Trophoblast cell (in vitro differentiated cells and primary cell): ENCODE results near the gene TDG.

Experiments used
- DNase-seq, 2 donors: peaks; one replicate each; pipeline ENCODE4 v3.0.0-alpha.2; 2016
- H2AFZ ChIP-seq: 2 replicates; pipeline ENCODE4 v1.6.1; 2013; ENCODE audit warnings: low read length, moderate library complexity, mild to moderate bottlenecking; ENCODE audit not compliant: insufficient read depth, poor library complexity
- H2AK5ac ChIP-seq: 2 replicates; pipeline ENCODE4 v1.6.1; 2013; ENCODE audit warnings: mild to moderate bottlenecking, low read length
- H2BK120ac ChIP-seq: 2 replicates; pipeline ENCODE4 v1.6.1; 2013; ENCODE audit warnings: low read length, mild to moderate bottlenecking, moderate library complexity; ENCODE audit not compliant: insufficient read depth, poor library complexity
- H2BK12ac ChIP-seq: 2 replicates; pipeline ENCODE4 v1.6.1; 2013; ENCODE audit warnings: mild to moderate bottlenecking, low read length, moderate library complexity
- H2BK5ac ChIP-seq: 2 replicates; pipeline ENCODE4 v1.6.1; 2013; ENCODE audit warnings: low read length, low read depth, moderate library complexity, mild to moderate bottlenecking; ENCODE audit not compliant: poor library complexity
- H3K14ac ChIP-seq: 2 replicates; pipeline ENCODE4 v1.6.1; 2013; ENCODE audit warnings: mild to moderate bottlenecking, low read length
- H3K18ac ChIP-seq: 2 replicates; pipeline ENCODE4 v1.6.1; 2013; ENCODE audit warnings: mild to moderate bottlenecking, low read length
- H3K23ac ChIP-seq: 2 replicates; pipeline ENCODE4 v1.6.1; 2013; ENCODE audit warnings: low read length
- H3K27ac ChIP-seq: 2 replicates; pipeline ENCODE4 v1.5.1; 2013; ENCODE audit warnings: low read depth, mild to moderate bottlenecking, inconsistent platforms, low read length, moderate library complexity
- H3K27me3 ChIP-seq: 2 replicates; pipeline ENCODE4 v1.6.1; 2013; ENCODE audit warnings: inconsistent platforms, mild to moderate bottlenecking, low read length, moderate library complexity; ENCODE audit not compliant: insufficient read depth
- H3K36me3 ChIP-seq, 2 experiments: 1 replicate in 1 of 2; 2 replicates in 1 of 2; pipeline ENCODE4 v1.6.1; 2013; ENCODE audit warnings: low read length in 2 of 2, mild to moderate bottlenecking in 2 of 2, moderate library complexity in 1 of 2; ENCODE audit not compliant: insufficient read depth in 2 of 2, control insufficient read depth in 1 of 2
- H3K4ac ChIP-seq: 2 replicates; pipeline ENCODE4 v1.6.1; 2013; ENCODE audit warnings: low read depth, mild to moderate bottlenecking, low read length, moderate library complexity
- H3K4me1 ChIP-seq, 2 experiments: 1 replicate in 1 of 2; 2 replicates in 1 of 2; pipeline ENCODE4 v1.6.1; 2013; ENCODE audit warnings: low read length in 2 of 2, mild to moderate bottlenecking in 2 of 2, moderate library complexity in 1 of 2; ENCODE audit not compliant: insufficient read depth in 2 of 2, control insufficient read depth in 1 of 2
- H3K4me2 ChIP-seq: 2 replicates; pipeline ENCODE4 v1.6.1; 2013; ENCODE audit warnings: inconsistent platforms, mild to moderate bottlenecking, low read length, moderate library complexity
- H3K4me3 ChIP-seq: 2 replicates; pipeline ENCODE4 v1.5.1; 2013; ENCODE audit warnings: mild to moderate bottlenecking, low read depth, low read length, inconsistent platforms
- H3K79me1 ChIP-seq: one replicate; pipeline ENCODE4 v1.6.1; 2013; ENCODE audit warnings: low read length
- H3K79me2 ChIP-seq: 2 replicates; pipeline ENCODE4 v1.6.1; 2013; ENCODE audit warnings: low read length, mild to moderate bottlenecking; ENCODE audit not compliant: control insufficient read depth, insufficient read depth, poor library complexity
- H3K9ac ChIP-seq: 2 replicates; pipeline ENCODE4 v1.6.1; 2013; ENCODE audit warnings: mild to moderate bottlenecking, low read length
- H3K9me3 ChIP-seq: 2 replicates; pipeline ENCODE4 v1.6.1; 2013; ENCODE audit warnings: low read depth, mild to moderate bottlenecking, control low read depth, inconsistent platforms, low read length; ENCODE audit not compliant: insufficient read depth
- H4K12ac ChIP-seq: 2 replicates; pipeline ENCODE4 v1.6.1; 2013; ENCODE audit warnings: low read depth, mild to moderate bottlenecking, low read length, moderate library complexity
- H4K8ac ChIP-seq: 2 replicates; pipeline ENCODE4 v1.6.1; 2013; ENCODE audit warnings: low read depth, mild to moderate bottlenecking, low read length, moderate library complexity
- H4K91ac ChIP-seq: one replicate; pipeline ENCODE4 v1.6.1; 2013; ENCODE audit warnings: low read depth, mild to moderate bottlenecking, low read length, moderate library complexity
- WGBS: extraction: QIAGEN DNeasy Blood & Tissue Kit; methylation state at CpG from one replicate; pipeline ENCODE4 v1.1.7; 2013; ENCODE audit warnings: missing lambda C conversion rate; ENCODE audit not compliant: insufficient read length, insufficient coverage; ENCODE audit errors: extremely low coverage; 5-methylcytosine and 5-hydroxymethylcytosine counted together

TDG gene

DNA sequence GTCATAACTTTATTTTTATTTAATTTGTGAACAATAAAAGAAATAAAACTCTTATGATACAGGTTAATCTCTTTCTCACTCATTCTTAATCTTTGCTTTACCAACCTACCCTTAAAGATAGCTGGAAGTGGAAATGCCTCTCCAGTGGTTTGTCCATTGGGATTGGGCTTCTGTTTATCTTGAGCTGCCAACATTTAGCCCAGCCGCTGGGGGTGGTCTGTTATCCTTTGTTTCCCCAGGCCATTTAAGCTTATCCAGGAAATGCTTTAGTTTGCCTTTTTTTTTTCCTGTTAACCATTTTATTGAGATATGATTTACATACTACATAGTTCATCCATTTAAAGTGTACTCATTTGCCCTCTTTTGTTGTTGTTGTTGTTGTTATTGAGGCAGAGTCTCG, 8.2 kb downstream of the TDG start:
- no peak overlapping the region for H3K9ac ChIP-seq

DNA sequence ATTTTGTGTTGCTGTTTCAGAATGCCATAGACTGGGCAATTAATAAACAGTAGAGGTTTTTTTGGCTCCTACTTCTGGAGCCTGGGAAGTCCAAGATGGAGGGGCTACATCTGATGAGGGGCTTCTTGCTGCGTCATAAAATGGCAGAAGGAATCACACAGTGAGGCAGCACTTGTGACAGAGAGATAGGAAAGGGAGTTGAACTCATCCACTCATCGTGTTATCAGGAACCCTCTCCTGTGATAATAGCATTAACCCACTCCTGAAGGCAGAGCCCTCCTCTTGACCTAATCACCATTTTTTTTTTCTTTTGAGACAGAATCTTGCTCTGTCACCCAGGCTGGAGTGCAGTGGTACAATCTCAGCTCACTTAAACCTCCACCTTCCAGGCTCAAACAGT, 9.7 kb downstream of the TDG start:
- Histone ChIP-seq H3K79me2 (no peaks in the 10 kb centered on the region), H3K4ac (no peak overlapping the region), H3K27me3 (no peaks in the 10 kb centered on the region), H3K14ac (no peak overlapping the region), H3K4me1 (peaks cover 3 to 6% of the 10 kb centered on the region in 2 experiments), H2AFZ (no peak overlapping the region), H4K91ac (no peak overlapping the region), H3K4me2 (no peak overlapping the region), H3K23ac (no peak overlapping the region), H4K12ac (no peak overlapping the region), H3K9ac (no peak overlapping the region), H3K4me3 (no peak overlapping the region), H3K18ac (no peak overlapping the region), H3K79me1 (no peaks in the 10 kb centered on the region), H3K36me3 (peaks cover 11 to 24% of the 10 kb centered on the region in 2 experiments), H2BK120ac (no peak overlapping the region), H3K27ac (no peak overlapping the region), H3K9me3 (no peaks in the 10 kb centered on the region), H2BK12ac (no peak overlapping the region), H2BK5ac (no peak overlapping the region), H2AK5ac (no peak overlapping the region), H4K8ac (no peak overlapping the region)
- no peak for DNase-seq
- WGBS = no CpG with 5 or more reads among the region's 2 CpGs

More for the DNA sequence above, 8.2 kb downstream of the TDG start:
- peaks cover 3 to 6% of the 10 kb centered on the region in 2 experiments for H3K4me1 ChIP-seq
- DNase-seq = no peak
- H3K4me3 ChIP-seq = peak overlapping the region; percentile 15
- H4K8ac ChIP-seq = no peak overlapping the region
- peaks cover 4% of the 10 kb centered on the region for H3K79me2 ChIP-seq
- H2BK5ac ChIP-seq = no peak overlapping the region
- no peaks in the 10 kb centered on the region for H3K79me1 ChIP-seq
- no peak overlapping the region for H3K23ac ChIP-seq
- no CpG with 5 or more reads among the region's 2 CpGs for WGBS
- no peak overlapping the region for H4K91ac ChIP-seq
- no peaks in the 10 kb centered on the region for H3K9me3 ChIP-seq
- H3K27me3 ChIP-seq = no peaks in the 10 kb centered on the region
- H3K36me3 ChIP-seq = peaks cover 10 to 22% of the 10 kb centered on the region in 2 experiments
- H3K27ac ChIP-seq = no peak overlapping the region
- H3K4me2 ChIP-seq = no peak overlapping the region
- H2BK12ac ChIP-seq = no peak overlapping the region
- H3K4ac ChIP-seq = peak overlapping the region; percentile 47
- H3K14ac ChIP-seq = no peak overlapping the region
- H2AFZ ChIP-seq = no peak overlapping the region
- H3K18ac ChIP-seq = no peak overlapping the region
- no peak overlapping the region for H2AK5ac ChIP-seq
- H2BK120ac ChIP-seq = no peak overlapping the region
- no peak overlapping the region for H4K12ac ChIP-seq

DNA sequence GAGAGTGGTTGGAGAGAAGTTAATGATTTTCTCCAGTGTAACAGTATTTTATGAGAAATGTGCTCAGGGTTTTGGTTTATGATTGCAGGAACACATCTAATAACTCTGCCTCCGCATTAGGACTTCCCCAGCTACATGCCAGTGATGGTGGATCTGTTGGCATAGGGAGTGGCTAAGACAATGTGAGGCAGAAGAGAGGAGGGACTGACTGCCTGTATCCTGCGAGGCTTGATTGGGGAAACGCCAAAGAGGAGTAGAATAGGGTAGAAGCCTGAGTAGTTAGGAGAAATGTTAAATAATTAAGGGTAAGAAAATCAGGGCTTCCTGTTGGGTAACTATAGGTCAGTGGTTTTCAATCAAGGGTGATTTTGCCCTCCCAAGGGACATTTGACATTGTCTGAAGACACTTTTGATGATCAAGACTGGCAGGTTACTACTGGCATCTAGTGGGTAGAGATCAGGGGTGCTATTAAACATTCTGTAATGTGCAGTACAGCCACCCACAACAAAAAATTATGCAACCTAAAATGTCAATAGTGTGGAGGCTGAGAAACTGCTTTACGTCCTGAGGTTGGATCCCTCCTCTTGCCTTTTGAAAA, 12.8 kb downstream of the TDG start:
- Histone ChIP-seq H3K79me1 (no peaks in the 10 kb centered on the region), H3K4me1 (peaks cover 3% of the 10 kb centered on the region in 2 experiments), H3K27ac (no peak overlapping the region), H3K4ac (no peak overlapping the region), H3K36me3 (peaks cover 21 to 33% of the 10 kb centered on the region in 2 experiments), H3K4me2 (no peak overlapping the region), H3K23ac (no peak overlapping the region), H4K91ac (no peak overlapping the region), H3K4me3 (no peak overlapping the region), H3K9me3 (no peaks in the 10 kb centered on the region), H3K27me3 (no peaks in the 10 kb centered on the region), H2BK120ac (no peak overlapping the region), H2AFZ (no peak overlapping the region), H4K8ac (no peak overlapping the region), H3K18ac (no peak overlapping the region), H3K79me2 (no peaks in the 10 kb centered on the region), H2AK5ac (no peak overlapping the region), H2BK12ac (no peak overlapping the region), H3K9ac (no peak overlapping the region), H2BK5ac (no peak overlapping the region), H3K14ac (no peak overlapping the region), H4K12ac (no peak overlapping the region)
- WGBS = no CpG with 5 or more reads among the region's 4 CpGs
- DNase-seq = no peak

DNA sequence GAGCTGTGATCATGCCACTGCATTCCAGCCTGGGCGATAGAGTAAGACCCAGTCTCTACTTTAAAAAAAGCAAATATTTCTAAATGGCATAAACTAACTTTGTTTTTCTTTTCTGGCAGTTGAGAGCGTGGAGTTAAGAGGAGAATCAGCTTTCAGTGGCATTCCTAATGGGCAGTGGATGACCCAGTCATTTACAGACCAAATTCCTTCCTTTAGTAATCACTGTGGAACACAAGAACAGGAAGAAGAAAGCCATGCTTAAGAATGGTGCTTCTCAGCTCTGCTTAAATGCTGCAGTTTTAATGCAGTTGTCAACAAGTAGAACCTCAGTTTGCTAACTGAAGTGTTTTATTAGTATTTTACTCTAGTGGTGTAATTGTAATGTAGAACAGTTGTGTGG, 21.2 kb downstream of the TDG start:
- no peak overlapping the region for H3K4me2 ChIP-seq
- no peak overlapping the region for H2AFZ ChIP-seq
- H3K4me3 ChIP-seq = no peak overlapping the region
- H3K36me3 ChIP-seq = peaks cover 18 to 21% of the 10 kb centered on the region in 2 experiments
- no peak overlapping the region for H2BK5ac ChIP-seq
- no peak overlapping the region for H4K91ac ChIP-seq
- no peak for DNase-seq
- H3K4me1 ChIP-seq = peaks cover 0 to 2% of the 10 kb centered on the region in 2 experiments
- no peak overlapping the region for H2BK12ac ChIP-seq
- H4K12ac ChIP-seq = no peak overlapping the region
- H3K79me1 ChIP-seq = no peaks in the 10 kb centered on the region
- H3K18ac ChIP-seq = no peak overlapping the region
- no peaks in the 10 kb centered on the region for H3K9me3 ChIP-seq
- H4K8ac ChIP-seq = no peak overlapping the region
- H3K27ac ChIP-seq = no peak overlapping the region
- H3K4ac ChIP-seq = no peak overlapping the region
- no peaks in the 10 kb centered on the region for H3K79me2 ChIP-seq
- no peak overlapping the region for H2BK120ac ChIP-seq
- H3K23ac ChIP-seq = no peak overlapping the region
- H3K14ac ChIP-seq = no peak overlapping the region
- no peak overlapping the region for H2AK5ac ChIP-seq
- no peaks in the 10 kb centered on the region for H3K27me3 ChIP-seq
- no peak overlapping the region for H3K9ac ChIP-seq
- WGBS = no CpG with 5 or more reads among the region's 2 CpGs
